B cell (primary cell): ENCODE measurements around the gene PAX4. TPM values are rescaled to one million over a fixed set of nuclear protein-coding genes. Genes with fewer than 3 reads are reported as not detected.

Source experiments
- ATAC-seq: fragments of 200-7000 bp; cut with Tn5 transposase; one replicate; pipeline ENCODE4 v1.10.0; 2021; ENCODE audit warnings: low read depth, mild to moderate bottlenecking, moderate number of reproducible peaks, moderate library complexity
- CTCF ChIA-PET: fragments of 350-600 bp; sonication (Branson Sonifier 250); formaldehyde crosslinking; loops from one replicate; lab custom pipeline; 2021; ENCODE audit warnings: antibody characterized with exemption, inconsistent platforms; lab: Charles Lee
- POLR2A ChIA-PET: fragments of 350-600 bp; sonication (Branson Sonifier 250); formaldehyde crosslinking; loops from one replicate; lab custom pipeline; 2021; ENCODE audit warnings: antibody characterized with exemption; lab: Charles Lee
- DNase-seq: peaks from one replicate; pipeline ENCODE4 v3.0.0; 2013
- H2AFZ ChIP-seq: 2 replicates; pipeline ENCODE4 v1.6.1; 2012; ENCODE audit warnings: mild to moderate bottlenecking, low read depth, low read length; ENCODE audit not compliant: insufficient read depth, poor library complexity, severe bottlenecking
- H3K27ac ChIP-seq, 2 donors: 1 replicate in 1 of 2; 2 replicates in 1 of 2; pipeline ENCODE4 v1.5.1; 2012 to 2013; ENCODE audit warnings: low read length in 2 of 2, mild to moderate bottlenecking in 2 of 2, moderate library complexity in 1 of 2
- H3K27me3 ChIP-seq, 4 experiments: fragments of 200-600 bp in 1 of 4; sonication (generic) in 1 of 4; replicated peaks in 1 of 4; 1 replicate in 2 of 4; 2 replicates in 2 of 4; pipeline versions ENCODE4 v1.6.1 to v1.7.0; 2013 to 2016; ENCODE audit warnings: low read length in 3 of 4, mild to moderate bottlenecking in 2 of 4, mixed read lengths in 1 of 4, moderate library complexity in 1 of 4; ENCODE audit not compliant: insufficient read depth in 4 of 4, control insufficient read depth in 3 of 4; ENCODE audit errors: control extremely low read depth in 1 of 4
- H3K36me3 ChIP-seq, 2 experiments: replicated peaks in 1 of 2; 1 replicate in 1 of 2; 2 replicates in 1 of 2; pipeline versions ENCODE4 v1.6.1 to v1.7.1; 2013; ENCODE audit warnings: low read length in 1 of 2; ENCODE audit not compliant: insufficient read depth in 2 of 2, control insufficient read depth in 1 of 2; ENCODE audit errors: control extremely low read depth in 1 of 2, extremely low read depth in 1 of 2
- H3K4me1 ChIP-seq, 2 donors: fragments of 200-600 bp in 1 of 2; sonication (generic) in 1 of 2; 1 replicate in 1 of 2; 2 replicates in 1 of 2; pipeline versions ENCODE4 v1.5.1 to v1.6.1; 2013 to 2017; ENCODE audit warnings: low read length in 2 of 2; ENCODE audit not compliant: control insufficient read depth in 2 of 2, insufficient read depth in 2 of 2
- H3K4me2 ChIP-seq: replicated peaks from 2 replicates; pipeline ENCODE3; 2012; ENCODE audit warnings: mild to moderate bottlenecking, low read depth, low read length; ENCODE audit not compliant: poor library complexity, severe bottlenecking
- H3K4me3 ChIP-seq, 5 experiments: fragments of 200-600 bp in 1 of 5; sonication (generic) in 1 of 5; 1 replicate in 3 of 5; 2 replicates in 2 of 5; pipeline versions ENCODE4 v1.5.1 to v1.7.0; 2011 to 2016; ENCODE audit warnings: low read length in 4 of 5, mild to moderate bottlenecking in 4 of 5, low read depth in 2 of 5, control low read depth in 1 of 5, moderate library complexity in 1 of 5; ENCODE audit not compliant: insufficient read depth in 1 of 5; ENCODE audit errors: control extremely low read depth in 1 of 5, extremely low read depth in 1 of 5
- H3K79me2 ChIP-seq: fragments of 200-600 bp; sonication (generic); one replicate; pipeline ENCODE4 v1.6.0; 2016; ENCODE audit warnings: low read length; ENCODE audit not compliant: control insufficient read depth, insufficient read depth
- H3K9ac ChIP-seq: fragments of 200-600 bp; sonication (generic); 2 replicates; pipeline ENCODE4 v1.6.1; 2017; ENCODE audit warnings: mild to moderate bottlenecking, low read length, moderate library complexity
- H3K9me3 ChIP-seq, 3 donors: one replicate each; pipeline versions ENCODE4 v1.6.1 to v1.7.1; 2013; ENCODE audit warnings: low read length in 2 of 3; ENCODE audit not compliant: control insufficient read depth in 2 of 3, insufficient read depth in 1 of 3; ENCODE audit errors: control extremely low read depth in 1 of 3
- H4K20me1 ChIP-seq: 2 replicates; pipeline ENCODE4 v1.6.0; 2012; ENCODE audit warnings: mild to moderate bottlenecking, low read length; ENCODE audit not compliant: insufficient read depth, control insufficient read depth, poor library complexity, severe bottlenecking
- H3K27ac Mint-ChIP-seq: one replicate; pipeline ENCODE4 v1.8.0; 2021; ENCODE audit warnings: mixed read lengths
- H3K27me3 Mint-ChIP-seq: one replicate; pipeline ENCODE4 v1.8.0; 2021; ENCODE audit warnings: mixed read lengths
- H3K4me1 Mint-ChIP-seq: one replicate; pipeline ENCODE4 v1.8.0; 2021; ENCODE audit warnings: mixed read lengths
- H3K4me3 Mint-ChIP-seq: one replicate; pipeline ENCODE4 v1.8.0; 2021; ENCODE audit warnings: mixed read lengths
- H3K9me3 Mint-ChIP-seq: one replicate; pipeline ENCODE4 v1.8.0; 2022; ENCODE audit warnings: mixed read lengths; ENCODE audit not compliant: insufficient read depth
- EZH2 ChIP-seq: IDR thresholded peaks from 2 replicates; pipeline ENCODE4 v1.6.1; 2012; ENCODE audit warnings: borderline replicate concordance, low read depth, mild to moderate bottlenecking, moderate library complexity, low read length; ENCODE audit not compliant: insufficient read depth, poor library complexity, severe bottlenecking
- WGBS: methylation state at CpG from one replicate; pipeline ENCODE4 v1.1.5; 2013; ENCODE audit warnings: missing lambda C conversion rate; ENCODE audit not compliant: insufficient coverage; 5-methylcytosine and 5-hydroxymethylcytosine counted together
- intact Hi-C: fragments of 100-400 bp; cut with micrococcal nuclease; formaldehyde crosslinking; loops from one replicate; pipeline ENCODE4 v1.10.0; 2022
- polyA plus RNA-seq: library from polyadenylated mRNA; depleted of rRNA; stranded (reverse); fragments of >200 nt; gene quantifications from 2 replicates; pipeline ENCODE4 v1.2.3, GENCODE V29; 2012
- total RNA-seq, 2 donors: library from RNA; stranded (reverse); fragments of 120-200 nt in 1 of 2; gene quantifications; 1 replicate in 1 of 2; 2 replicates in 1 of 2; pipeline versions ENCODE4 v1.2.3 to v1.2.4, GENCODE V29; 2013 to 2022
- TF ChIP-seq, protein P1 (sequence below): fragments of 200-600 bp; IDR thresholded peaks from one replicate; pipeline ENCODE4 v1.8.0; 2022; ENCODE audit warnings: antibody characterized with exemption, mild to moderate bottlenecking

The PAX4 gene
- total and polyA plus RNA-seq, 2 donors (not counting 1 experiment from before 2014, with no cell fraction given), result not detected

- POLR2A ChIA-PET, result no interaction called here
- intact Hi-C loops, result no loop called here
- no CpG with 5 or more reads among the region's 3 CpGs for WGBS
- H2AFZ ChIP-seq, result no peak overlapping the region
- peaks cover 12% of the 10 kb centered on the region in 2 donors for H3K4me1 ChIP-seq
- H3K4me3 ChIP-seq, result no peak overlapping the region
- H4K20me1 ChIP-seq, result peaks cover 72% of the 10 kb centered on the region
- H3K36me3 ChIP-seq, result peaks cover 0 to 15% of the 10 kb centered on the region in 2 experiments
- no peak overlapping the region for H3K4me3 Mint-ChIP-seq
- H3K27ac Mint-ChIP-seq, result no peak overlapping the region
- H3K9me3 Mint-ChIP-seq, result no peaks in the 10 kb centered on the region
- H3K27me3 ChIP-seq, result no peaks in the 10 kb centered on the region
- no peaks in the 10 kb centered on the region for H3K9me3 ChIP-seq
- no peak overlapping the region for H3K27ac ChIP-seq
- ATAC-seq, result no peak
- no peak overlapping the region for H3K9ac ChIP-seq
- CTCF ChIA-PET, result no interaction called here
- H3K4me2 ChIP-seq, result no peak overlapping the region
- peaks cover 33% of the 10 kb centered on the region for H3K4me1 Mint-ChIP-seq
- H3K27me3 Mint-ChIP-seq, result no peaks in the 10 kb centered on the region
- DNase-seq, result no peak
- TF ChIP-seq, protein P1, sequence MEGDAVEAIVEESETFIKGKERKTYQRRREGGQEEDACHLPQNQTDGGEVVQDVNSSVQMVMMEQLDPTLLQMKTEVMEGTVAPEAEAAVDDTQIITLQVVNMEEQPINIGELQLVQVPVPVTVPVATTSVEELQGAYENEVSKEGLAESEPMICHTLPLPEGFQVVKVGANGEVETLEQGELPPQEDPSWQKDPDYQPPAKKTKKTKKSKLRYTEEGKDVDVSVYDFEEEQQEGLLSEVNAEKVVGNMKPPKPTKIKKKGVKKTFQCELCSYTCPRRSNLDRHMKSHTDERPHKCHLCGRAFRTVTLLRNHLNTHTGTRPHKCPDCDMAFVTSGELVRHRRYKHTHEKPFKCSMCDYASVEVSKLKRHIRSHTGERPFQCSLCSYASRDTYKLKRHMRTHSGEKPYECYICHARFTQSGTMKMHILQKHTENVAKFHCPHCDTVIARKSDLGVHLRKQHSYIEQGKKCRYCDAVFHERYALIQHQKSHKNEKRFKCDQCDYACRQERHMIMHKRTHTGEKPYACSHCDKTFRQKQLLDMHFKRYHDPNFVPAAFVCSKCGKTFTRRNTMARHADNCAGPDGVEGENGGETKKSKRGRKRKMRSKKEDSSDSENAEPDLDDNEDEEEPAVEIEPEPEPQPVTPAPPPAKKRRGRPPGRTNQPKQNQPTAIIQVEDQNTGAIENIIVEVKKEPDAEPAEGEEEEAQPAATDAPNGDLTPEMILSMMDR, result no peak
- no peak for TF ChIP-seq EZH2
- H3K79me2 ChIP-seq, result peaks cover 99% of the 10 kb centered on the region
Observed at GRCh38 chr7:127658970-127659630, 41.2 kb upstream of the PAX4 start.

DNA sequence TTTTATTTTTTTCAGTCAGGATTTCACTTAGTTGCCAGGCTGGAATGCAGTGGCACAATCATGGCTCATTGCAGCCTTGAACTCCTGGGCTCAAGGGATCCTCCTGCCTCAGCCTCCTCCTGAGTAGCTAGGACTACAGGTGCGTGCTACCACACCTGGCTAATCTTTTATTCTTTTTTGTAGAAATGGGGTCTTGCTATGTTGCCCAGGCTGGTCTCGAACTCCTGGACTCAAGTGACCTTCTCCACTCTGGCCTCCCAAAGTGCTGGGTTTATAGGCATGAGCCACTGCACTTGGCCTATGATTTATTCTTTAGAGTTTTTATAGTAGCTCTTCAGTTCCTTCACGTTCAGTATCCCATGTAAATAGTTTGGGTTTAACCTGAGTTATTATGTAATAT, 39.6 kb upstream of the PAX4 start:
- ATAC-seq, result no peak
- ChIA-PET CTCF (no interaction called here), POLR2A (no interaction called here)
- WGBS, result 100% methylated on average over 1 of the region's 3 CpGs
- peaks cover 49% of the 10 kb centered on the region for H3K4me1 Mint-ChIP-seq
- no peak overlapping the region for H3K4me2 ChIP-seq
- H3K36me3 ChIP-seq, result peaks cover 0 to 11% of the 10 kb centered on the region in 2 experiments
- H3K79me2 ChIP-seq, result peaks cover 99% of the 10 kb centered on the region
- no peak overlapping the region for H3K4me3 Mint-ChIP-seq
- no peaks in the 10 kb centered on the region for H3K9me3 ChIP-seq
- H3K9me3 Mint-ChIP-seq, result no peaks in the 10 kb centered on the region
- TF ChIP-seq, protein P1, result no peak
- no peak for TF ChIP-seq EZH2
- peaks cover 28% of the 10 kb centered on the region in 2 donors for H3K4me1 ChIP-seq
- intact Hi-C loops, result no loop called here
- no peak overlapping the region for H3K27ac ChIP-seq
- no peaks in the 10 kb centered on the region for H3K27me3 Mint-ChIP-seq
- H3K27me3 ChIP-seq, result no peaks in the 10 kb centered on the region
- peaks cover 69% of the 10 kb centered on the region for H4K20me1 ChIP-seq
- H3K27ac Mint-ChIP-seq, result no peak overlapping the region
- no peak overlapping the region for H3K9ac ChIP-seq
- H3K4me3 ChIP-seq, result no peak overlapping the region
- DNase-seq, result no peak
- H2AFZ ChIP-seq, result no peak overlapping the region
